NOMO-1 (cell line): ENCODE data around the gene ICAM5.
A peak's percentile ranks its signal among the peaks of the same experiment; 100 is the strongest.
"Not testable (repeated sequence)": the region's sequence is repeated elsewhere in the genome, so short reads cannot be mapped to it uniquely, and the experiment has no call there.

Source experiments
- DNase-seq, 2 experiments: peaks; one replicate each; lab custom pipeline; 2025; ENCODE audit not compliant: unreplicated experiment in 2 of 2; lab: John Stamatoyannopoulos, UW

Gene ICAM5, protein sequence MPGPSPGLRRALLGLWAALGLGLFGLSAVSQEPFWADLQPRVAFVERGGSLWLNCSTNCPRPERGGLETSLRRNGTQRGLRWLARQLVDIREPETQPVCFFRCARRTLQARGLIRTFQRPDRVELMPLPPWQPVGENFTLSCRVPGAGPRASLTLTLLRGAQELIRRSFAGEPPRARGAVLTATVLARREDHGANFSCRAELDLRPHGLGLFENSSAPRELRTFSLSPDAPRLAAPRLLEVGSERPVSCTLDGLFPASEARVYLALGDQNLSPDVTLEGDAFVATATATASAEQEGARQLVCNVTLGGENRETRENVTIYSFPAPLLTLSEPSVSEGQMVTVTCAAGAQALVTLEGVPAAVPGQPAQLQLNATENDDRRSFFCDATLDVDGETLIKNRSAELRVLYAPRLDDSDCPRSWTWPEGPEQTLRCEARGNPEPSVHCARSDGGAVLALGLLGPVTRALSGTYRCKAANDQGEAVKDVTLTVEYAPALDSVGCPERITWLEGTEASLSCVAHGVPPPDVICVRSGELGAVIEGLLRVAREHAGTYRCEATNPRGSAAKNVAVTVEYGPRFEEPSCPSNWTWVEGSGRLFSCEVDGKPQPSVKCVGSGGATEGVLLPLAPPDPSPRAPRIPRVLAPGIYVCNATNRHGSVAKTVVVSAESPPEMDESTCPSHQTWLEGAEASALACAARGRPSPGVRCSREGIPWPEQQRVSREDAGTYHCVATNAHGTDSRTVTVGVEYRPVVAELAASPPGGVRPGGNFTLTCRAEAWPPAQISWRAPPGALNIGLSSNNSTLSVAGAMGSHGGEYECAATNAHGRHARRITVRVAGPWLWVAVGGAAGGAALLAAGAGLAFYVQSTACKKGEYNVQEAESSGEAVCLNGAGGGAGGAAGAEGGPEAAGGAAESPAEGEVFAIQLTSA

GRCh38 chr19:10289836-10290356 lies at the start of gene ICAM5:
Gene ICAM5, plus strand, starts transcription at chr19:10289952. Its CDS starts 92 bp downstream, at chr19:10290044.
- DNase-seq: no peak

GRCh38 chr19:10241826-10242449 lies 47.8 kb upstream of the ICAM5 start:
- DNase-seq: not testable (repeated sequence)

DNA sequence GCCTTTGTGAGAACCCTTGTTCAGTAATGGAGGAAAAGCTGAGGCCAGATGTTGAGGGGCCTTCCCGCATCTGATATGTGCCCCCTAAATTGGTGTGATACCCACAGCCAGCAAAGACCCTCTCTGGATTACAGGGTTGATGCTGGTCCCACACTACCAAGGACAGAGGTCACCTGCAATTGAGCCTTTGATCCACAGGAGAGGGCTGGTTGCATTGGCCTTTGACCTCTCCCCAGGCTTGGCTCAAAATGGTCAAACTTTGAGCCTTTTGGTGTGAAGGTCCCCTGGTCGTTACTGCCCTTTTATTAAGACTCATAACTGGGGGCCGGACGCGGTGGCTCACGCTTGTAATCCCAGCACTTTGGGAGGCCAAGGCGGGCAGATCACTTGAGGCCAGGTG lies 46.1 kb upstream of the ICAM5 start:
- DNase-seq: no peak

DNA sequence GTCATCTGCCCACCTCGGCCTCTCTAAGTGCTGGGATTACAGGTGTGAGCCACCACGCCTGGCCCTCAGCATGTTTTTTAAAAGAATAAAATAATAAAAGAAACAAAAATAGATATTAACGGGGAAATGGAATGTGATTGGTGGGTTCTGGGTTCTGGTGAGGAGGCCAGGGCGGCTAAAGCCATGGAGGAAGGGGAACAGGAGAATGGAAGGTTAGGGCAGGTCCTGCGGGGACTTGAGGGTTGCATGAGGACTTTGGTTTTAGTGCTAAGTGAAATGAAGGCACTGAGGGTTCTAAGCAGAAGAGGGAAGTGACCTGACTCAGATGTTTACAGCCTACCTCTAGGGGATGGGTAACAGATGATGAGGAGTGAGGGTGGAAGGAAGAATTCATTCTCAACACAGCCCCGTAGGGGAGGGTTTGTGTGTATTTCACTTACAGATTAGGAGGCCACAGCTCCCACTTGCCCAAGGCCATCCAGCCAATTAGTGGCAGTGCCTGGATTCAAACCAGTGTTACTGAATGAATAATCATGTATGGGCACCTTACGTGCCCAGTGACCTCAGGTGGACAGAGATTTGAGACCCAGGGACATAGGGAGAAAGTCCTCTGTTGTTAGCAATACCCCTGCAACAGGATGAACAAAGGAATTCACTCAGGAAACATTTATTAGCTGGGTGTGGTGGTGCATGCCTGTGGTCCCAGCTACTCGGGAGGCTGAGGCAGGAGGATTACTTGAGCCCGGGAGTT lies 44.4 kb upstream of the ICAM5 start:
- no peak for DNase-seq

GRCh38 chr19:10246511-10246910 lies 43.2 kb upstream of the ICAM5 start:
- no peak for DNase-seq

- peak; percentile 99 for DNase-seq
Observed at GRCh38 chr19:10251792-10252694, 37.7 kb upstream of the ICAM5 start, which contains the start of gene MRPL4. Gene MRPL4, plus strand, starts transcription at chr19:10252214. Its CDS starts 40 bp downstream, at chr19:10252254.

DNA sequence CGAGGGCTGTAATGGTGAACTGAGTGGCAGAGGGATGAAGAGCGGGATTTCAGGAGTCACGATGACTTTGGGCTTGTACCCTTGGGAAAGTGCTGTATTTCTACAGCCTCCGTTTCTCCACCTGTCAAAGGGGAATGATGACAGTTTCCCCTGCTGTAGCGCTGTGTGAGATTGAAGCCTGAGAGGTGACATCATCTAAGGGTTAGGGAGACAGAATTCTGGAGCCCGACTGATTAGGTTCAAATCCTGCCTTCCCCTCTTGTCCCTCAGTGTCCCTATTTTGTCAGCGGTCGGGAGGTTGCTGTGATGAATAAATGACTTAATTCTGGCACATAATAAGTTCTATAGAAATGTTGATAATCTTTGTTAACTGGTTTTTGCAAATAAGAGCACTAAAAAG lies 37.0 kb upstream of the ICAM5 start:
- no peak for DNase-seq

GRCh38 chr19:10254244-10254643 lies 35.5 kb upstream of the ICAM5 start:
- DNase-seq: no peak

DNA sequence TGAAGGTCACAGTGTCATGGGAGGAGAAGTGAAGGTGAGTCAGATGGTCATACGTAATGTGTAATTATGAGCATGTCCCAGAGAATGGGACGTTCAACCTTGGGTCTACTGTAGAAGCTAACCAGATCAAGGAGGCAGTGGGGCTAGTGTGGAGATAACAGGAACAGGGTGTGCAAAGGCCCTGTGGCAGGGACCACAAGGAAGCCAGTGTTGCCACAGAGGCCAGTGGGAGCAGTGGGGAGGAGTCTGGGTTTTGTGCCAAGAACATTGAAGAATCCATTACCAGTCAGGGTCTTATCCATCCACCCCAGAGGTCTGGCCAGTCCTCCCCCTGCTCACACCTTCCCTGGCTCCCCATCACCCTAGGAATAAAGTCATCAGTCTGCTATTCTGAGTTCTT lies 34.4 kb upstream of the ICAM5 start:
- DNase-seq: no peak

GRCh38 chr19:10256551-10256950 lies 33.2 kb upstream of the ICAM5 start:
- DNase-seq: no peak

DNA sequence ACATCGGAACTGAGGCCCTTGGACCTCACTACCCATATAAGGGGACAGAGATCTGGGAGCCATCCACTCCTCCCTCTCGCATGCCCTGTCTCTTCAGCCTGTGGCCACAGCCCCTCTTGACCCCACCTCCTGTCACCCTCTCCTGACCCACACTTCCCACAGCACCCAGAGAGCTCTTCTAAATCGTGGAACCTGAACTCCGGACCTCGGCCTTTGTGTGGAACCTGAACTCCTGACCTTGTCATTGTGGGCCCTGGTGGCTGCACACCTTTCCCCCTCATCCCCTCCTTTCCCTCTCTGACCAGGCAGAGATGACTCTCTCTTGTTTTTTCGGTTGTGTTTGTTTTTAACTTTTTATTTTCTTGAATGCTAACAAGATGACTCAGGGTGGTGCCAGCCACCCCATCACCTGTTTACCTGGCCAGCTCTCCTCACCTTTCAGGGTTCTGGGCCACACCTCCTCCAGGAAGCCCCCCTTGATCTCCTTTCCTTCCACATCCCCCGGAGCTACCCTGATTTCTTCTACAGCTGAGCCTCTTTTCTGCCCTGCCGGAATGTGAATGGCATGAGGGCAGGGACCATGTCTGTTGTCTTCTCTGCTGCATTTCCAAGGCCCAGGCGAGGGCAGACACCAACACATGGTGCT lies 32.7 kb upstream of the ICAM5 start:
- DNase-seq: no peak

GRCh38 chr19:10258080-10258710 lies 31.6 kb upstream of the ICAM5 start:
- DNase-seq: no peak

DNA sequence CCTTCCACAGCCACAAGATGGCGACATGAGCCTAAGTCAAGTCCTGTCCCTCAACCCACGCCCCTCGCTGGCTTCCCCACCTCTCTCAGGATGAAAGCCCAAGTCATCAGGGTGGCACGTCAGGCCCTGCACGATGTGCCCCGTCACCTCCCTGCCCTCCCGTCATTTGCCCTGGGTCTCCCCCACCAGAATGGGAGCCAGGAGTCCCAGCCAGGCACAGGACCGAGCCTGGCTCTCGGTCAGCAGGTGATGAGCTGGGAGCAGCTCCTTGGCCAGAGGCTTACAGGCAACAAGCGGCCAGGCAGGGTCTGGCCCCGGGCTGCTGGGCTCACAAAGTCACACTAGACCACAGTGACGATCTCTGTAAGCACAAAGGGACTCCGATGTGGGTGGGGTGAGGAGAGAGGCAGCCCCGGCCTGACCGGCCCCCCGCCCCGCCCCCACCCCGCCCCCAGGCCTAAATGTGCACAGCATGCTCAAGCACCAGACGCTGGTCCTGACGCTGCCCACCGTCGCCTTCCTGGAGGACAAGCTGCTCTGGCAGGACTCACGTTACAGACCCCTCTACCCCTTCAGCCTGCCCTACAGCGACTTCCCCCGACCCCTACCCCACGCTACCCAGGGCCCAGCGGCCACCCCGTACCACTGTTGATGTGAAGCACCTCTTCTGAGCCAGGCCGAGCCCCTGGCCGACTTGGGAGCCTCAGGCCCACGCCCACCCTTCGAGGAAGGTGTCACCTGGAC lies 30.4 kb upstream of the ICAM5 start:
- peak; percentile 55 to 67 for DNase-seq

DNA sequence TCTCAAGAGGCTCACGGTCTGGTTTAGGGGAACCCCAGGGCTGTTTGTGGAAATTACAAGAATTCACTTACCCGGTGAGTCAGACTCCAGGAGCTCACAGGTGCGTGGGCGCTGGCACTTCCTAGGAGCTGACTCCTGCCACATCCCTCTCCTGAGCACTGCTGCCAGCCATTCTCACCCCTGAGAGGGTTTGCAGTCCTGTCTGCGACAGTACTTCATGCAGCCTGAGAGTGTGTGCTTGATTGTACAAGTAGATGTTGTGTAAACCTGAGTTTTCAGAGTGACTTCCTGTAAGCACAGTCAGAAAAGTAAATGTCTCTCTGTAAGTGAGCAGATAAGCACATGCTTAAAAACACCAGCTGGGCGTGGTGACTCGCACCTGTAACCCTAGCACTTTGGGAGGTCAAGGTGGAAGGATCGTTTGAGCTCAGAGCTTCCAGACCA lies 29.6 kb upstream of the ICAM5 start:
- DNase-seq: no peak

DNA sequence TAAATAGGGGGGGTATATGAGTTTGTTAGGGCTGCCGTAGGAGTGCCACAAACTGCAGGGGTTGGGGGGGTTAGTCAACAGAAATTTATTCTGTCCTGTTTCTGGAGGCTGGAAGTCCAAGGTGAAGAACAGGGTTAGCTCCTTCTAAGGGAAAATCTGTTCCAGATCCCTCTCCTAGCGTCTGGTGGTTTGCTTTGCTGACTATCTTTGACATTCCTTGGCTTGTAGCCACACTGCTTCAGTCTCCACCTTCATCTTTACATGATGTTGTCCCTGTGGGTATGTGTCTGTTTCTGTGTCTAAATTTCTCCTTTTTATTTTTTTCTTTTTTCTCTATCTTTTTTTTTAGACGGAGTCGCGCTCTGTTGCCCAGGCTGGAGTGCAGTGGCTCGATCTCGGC lies 27.0 kb upstream of the ICAM5 start:
- DNase-seq: no peak

DNA sequence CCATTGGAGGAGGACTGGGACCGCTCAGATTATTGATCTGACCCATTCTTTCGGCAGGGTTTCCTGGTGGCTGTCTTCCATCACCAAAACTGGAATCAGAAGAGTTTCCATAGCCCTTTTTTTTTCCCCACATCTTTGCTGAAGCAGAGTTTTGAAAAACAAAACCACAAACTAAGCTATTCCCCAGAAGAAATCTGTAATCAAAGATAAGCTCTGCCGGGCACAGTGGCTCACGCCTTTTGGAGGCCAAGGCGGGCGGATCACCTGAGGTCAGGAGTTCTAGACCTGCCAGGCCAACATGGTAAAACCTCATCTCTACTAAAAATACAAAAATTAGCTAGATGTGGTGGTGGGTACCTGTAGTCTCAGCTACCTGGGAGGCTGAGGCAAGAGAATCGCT lies 23.0 kb upstream of the ICAM5 start:
- DNase-seq: no peak

- DNase-seq: no peak
Observed at GRCh38 chr19:10268071-10268470, 21.7 kb upstream of the ICAM5 start.
